ENCODE results near the gene CAMSAP2.

CAMSAP2 gene

DNA sequence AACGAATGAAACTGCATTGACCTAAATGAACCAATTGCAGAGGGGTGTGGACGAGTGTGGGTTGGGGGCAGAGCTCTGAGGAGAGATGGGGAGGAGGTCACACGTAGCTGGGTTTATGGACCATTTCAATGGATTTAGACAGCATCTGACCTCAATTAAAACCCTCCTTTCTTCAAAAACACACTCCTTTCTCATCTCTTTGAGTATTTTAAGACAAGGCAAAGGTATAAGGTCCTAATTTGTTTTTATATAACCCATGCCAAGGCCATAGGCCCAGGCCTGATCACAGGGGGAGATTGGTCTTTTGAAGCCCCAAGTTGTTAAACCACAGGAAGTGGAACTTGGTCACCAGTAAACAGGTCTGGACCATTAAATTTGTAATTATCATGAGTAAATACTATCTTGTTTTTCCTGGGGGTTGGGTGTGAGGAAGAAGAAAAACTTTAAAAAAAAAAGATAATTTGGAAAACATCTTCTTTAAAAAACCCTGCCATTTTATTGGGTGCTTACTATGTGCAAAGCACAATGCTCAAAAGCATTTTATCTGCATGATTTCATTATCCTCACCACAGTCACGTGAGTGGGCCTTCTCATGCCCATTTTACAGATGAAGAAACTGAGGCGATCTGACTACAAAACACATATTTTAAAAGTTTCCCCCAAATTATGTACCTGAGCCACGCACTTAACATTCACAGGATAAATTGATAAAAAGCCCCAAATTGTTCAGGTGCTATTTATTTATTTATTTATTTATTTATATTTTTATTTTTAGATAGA lies 147.1 kb downstream of the CAMSAP2 start:
- DNase-seq (ENCODE audit: low spot score), result no peak

DNA sequence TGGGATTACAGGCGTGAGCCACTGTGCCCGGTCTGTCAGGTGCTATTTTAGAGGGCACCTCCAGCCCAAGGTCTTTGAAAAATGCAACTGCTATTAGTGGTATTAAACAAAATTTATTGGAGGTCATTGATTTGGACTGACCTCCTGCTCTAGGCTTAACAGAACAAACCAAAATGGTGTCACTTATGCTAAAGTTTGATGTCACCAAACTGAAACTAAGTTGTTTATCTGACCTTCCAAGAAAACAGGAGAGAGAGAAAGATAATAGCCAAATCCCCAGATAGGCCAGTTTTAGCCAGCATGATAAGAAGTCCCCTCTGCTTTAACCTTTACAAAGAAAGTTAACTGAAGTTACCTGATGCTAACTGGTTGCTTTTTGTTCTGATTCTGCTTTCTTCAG lies 147.9 kb downstream of the CAMSAP2 start:
- DNase-seq (ENCODE audit: low spot score), result no peak

DNA sequence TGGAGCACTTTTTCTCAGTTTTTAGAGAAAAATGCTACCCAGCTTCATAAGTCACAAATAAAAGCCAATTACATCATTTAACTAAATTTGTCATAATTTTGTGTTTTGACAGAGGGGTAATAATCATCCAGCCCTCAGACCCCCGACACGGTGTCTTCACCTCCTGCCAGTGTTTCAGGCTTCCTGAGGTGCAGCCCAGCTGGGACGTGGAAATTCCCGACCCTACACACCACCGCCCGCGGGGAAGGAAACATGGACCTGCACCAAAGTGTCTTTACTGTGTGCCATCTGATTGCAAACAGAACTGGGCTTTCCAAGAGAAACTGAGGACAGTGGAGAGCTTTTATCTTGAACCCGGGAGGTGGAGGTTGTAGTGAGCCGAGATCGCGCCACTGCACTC lies 148.3 kb downstream of the CAMSAP2 start:
- no peak for DNase-seq (ENCODE audit: low spot score)

DNA sequence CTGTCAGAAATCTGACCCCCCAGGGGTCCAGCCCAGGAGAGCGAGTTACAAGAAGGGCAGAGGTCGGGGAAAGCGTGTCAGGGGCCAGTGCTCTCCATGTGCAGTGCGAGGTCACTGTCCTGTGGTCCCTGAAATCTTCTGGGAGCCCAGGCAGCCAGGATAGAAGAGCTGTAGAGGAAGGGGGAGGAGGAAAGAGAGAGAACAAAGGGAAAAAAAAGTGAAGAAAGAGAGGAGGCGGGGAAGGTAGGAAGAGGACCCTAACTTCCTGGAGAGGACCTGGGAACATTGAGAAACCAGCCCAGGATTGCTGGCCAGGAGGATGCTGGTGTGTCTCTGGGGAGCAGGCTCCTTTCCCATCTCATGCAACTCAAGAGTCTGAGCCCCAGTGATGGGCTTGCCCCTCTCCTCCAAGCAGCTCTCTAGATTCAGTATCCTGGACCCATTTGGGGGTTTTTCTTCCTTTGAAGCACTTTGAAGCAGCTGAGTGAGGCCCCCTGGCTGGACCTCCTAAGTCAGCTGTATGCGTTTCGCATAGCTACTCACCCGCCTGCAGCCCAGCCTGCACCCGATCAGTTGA lies 149.2 kb downstream of the CAMSAP2 start:
- no peak for DNase-seq (ENCODE audit: low spot score)

DNA sequence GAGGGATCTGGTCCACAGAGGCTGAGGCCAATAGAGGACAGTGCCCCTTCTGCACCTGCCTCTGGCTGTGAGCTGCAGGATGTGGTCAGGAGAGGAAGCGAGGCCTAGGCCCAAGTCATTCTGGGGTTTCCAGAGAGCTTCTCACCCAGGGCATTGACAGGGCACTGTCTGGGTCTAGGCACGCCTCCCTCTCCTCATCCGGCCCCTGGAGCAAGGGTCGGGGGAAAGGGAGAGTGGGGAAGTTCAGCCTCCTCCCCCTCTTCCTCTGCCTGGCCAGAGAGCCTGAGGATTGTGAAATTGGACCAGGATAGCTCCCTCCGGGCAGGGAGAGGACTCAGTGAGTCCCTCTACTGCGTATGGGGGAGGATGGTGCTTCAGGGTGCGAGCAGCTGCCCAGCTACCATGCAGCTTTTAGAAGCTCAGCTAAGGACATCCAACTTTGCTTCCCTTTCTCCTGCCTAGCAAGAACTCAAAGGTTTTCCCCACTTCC lies 149.7 kb downstream of the CAMSAP2 start:
- DNase-seq (ENCODE audit: low spot score), result no peak

DNA sequence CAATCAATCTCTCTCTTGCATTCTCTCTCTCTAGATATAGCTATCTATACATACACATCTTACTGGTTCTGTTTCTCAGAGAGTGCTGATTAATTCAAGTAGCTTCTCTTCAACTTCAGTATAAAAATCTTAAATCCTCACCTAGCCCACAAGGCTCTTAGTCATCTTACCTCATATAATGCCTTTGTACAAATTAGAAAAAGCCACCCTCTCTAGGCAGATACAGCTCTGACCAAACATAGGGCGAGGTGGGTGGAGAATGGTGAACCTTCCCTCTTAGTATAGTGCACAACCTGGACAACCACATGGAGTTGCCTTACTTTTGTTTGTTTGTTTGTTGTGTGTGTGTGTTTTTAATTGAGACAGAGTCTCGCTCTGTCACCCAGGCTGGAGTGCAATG lies 150.9 kb downstream of the CAMSAP2 start:
- DNase-seq (ENCODE audit: low spot score), result no peak

DNA sequence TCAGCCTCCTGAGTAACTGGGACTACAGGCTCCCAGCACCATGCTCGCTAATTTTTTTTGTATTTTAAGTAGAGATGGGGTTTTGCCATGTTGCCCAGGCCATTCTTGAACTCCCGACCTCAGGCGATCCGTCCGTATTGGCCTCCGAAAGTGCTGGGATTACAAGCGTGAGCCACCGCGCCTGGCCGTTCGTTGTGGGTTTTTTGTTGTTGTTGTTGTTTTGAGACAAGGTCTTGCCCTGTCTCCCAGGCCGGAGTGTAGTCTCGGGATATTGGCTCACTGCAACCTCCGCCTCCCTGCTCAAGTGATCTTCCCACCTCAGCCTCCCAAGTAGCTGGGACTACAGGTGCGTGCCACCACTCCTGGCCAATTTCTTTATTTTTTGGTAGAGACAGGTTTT lies 151.3 kb downstream of the CAMSAP2 start:
- no peak for DNase-seq (ENCODE audit: low spot score)

DNA sequence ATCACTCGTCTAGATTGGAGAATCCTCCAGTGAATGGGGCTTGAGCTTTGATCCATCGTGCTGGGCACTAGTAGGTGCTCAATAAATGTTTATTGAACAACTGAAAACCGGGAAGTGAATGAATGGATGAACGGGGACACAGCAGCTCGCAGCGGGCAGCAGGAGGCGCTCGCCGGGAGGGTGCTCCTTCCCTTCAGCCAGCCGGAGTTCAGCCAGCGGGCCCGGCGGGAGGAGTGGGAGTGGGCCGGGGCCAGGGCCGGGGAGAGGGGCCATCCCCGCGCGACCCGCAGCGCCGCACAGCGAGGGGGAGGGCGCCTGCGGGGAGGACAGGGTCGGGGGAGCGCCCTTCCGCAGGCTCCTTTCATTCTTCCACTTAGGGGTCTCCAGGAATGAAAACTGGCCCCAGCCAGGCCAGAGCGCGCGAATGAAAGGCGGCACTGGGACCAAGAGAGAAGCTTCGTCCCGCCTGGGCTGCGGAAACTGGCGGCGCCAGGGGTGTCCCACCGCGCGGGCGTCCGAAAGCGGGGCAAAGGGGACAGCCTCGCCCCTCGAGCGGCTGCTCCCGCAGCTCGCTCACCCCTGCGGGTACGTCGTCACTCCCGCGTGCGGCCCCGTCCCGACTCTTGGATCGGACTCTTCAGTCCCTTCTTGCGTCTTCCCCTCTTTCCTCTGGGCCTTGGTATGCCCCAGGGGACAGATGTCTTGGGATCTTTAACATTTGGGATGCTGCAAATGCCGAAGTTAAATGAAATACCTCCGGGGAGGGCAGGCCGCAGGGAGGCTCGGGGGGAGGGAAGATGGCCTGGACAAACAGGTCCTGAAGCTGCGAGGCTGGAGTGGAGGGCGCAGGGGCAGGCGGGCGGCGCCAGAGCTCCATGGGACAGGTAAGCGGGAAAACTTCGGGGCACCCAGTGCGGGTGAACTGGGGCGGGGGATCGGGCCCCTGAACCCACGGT lies 152.4 kb downstream of the CAMSAP2 start:
- DNase-seq (ENCODE audit: low spot score), result no peak

DNA sequence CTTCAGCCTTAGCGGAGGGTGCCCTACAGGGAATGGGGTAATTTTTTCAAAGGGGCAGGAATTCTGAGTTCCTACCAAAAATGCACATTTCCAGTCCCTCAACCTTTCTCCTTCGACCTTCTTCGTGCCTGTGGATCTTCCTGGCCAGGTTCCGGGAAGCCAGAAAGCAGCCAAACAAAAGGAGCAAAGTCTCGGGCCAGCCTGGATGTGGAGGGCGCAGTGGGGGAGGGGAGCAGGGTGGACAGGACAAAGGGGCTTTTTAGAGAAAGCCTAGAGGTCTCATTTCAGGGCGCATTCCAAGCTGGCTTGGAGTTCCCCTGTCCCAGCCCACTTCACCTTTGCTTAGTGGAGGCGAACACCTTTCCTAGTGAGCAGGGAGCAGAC lies 153.1 kb downstream of the CAMSAP2 start:
- DNase-seq (ENCODE audit: low spot score), result no peak

DNA sequence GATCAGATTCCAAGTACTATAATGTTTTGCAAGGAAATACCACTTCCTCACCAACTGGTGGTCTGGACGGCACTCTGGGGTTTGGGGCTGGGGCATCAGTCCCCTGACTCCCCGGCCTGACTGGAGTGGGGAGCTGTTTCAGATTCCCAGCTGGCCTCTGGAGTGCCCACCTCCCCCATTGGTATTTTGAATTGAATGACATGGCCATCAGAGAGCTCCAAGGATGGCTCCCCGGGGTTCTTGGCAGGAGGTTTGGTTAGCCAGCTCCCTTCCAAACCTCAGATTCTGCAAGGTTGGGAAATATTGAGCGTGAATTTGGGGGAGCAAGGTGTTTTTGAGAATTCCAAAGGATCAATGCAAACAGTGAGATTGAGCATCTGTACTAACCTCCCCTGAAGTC lies 153.9 kb downstream of the CAMSAP2 start:
- no peak for DNase-seq (ENCODE audit: low spot score)

DNA sequence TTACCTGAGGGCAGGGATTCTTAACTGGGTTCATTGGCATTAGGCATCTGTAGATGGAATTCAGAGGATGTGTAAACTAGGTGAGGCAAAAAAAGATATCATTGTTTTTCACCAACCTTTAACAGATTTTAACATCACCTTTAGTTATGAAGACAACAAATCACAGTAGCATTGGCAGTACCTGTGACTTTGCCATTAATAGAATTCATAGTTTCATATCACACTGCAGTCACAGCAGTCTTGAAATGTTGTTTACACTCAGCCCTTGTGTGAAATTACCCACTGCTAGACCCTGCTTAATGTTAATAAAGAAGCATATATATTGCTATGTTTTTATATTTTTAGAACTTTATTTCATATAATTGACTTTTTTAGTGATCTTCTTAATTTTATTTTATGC lies 154.3 kb downstream of the CAMSAP2 start:
- no peak for DNase-seq (ENCODE audit: low spot score)

DNA sequence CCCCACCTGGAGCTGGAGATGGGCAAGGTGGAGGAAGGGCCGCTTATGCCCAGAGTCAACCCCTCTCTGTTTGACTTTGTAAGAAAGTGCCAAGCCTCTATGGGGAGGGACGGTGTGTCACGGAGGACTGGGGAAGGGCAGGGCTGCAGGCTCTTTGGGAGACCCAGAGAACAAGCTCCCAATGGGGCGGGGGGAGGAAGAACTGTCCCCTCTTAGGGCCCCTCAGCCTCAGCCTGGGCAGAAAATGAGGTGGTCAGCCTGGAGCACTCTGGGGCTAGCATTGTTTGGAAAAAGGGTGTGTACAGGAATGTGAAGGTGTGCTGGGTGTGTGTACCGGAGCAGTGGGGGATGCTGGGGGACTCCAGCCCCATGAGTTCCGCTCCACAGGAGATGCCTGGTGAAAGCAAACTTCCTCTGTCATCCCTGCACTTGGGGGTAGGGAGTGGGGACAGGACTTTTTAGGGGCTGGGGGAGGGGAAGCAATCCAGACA lies 154.8 kb downstream of the CAMSAP2 start:
- DNase-seq (ENCODE audit: low spot score), result no peak

DNA sequence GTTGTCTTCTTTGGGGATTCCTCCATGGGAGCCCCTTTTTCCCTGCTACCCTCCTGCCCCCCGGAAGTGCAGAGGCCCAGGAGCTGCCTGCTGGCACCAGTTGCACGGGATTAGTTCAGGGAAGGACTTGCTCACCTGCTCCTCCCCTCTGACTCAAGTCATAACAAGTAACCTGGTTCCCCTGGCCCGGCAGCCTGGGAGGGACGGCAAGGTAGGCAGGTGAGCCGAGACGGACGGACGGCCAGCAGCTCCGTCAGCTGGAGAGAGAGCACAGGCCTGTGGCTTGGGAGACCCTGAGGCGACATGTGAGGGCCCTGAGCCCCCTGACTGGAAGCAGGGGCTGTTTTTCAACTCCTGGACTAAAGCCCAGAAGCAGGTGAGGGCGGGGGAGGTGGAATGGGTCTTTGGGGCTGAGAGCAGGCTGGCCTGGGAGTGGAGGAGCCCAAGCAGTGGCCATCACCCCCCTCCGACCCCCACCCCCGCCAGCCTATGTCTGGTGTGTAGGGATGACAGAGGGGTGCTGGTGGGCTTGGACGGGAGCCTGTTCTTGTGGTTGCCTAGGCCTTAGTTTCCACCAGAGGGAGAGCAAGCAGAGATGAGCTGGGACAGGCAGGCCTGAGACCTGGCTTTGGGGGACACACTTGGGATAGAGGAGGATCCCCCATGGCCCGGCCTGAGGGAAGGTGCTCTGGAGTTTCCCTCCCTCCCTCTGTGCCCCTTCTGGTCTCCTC lies 156.2 kb downstream of the CAMSAP2 start, which contains the start of gene INAVA:
Gene INAVA, plus strand, starts transcription at position 189 of the 731 bp plus-strand sequence. CDS start 3,501 bp downstream, outside the sequence.
- no peak for DNase-seq (ENCODE audit: low spot score)

DNA sequence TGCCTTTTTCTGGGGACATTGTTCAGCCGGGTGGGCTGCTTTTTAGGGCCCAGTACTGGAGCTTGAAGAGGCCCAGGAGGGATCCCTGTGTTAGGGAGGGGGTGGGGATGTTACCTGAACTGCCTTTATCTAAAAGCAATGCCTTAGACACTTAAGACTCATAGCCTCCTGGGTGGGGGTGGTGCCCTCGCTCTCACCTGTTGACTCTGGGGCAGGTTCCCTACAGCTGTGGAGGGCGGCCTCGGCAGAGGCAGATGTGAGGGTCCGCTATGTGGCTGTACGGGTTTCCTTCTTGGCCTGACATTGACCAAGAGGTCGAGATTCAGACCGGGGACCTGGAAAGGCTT lies 156.7 kb downstream of the CAMSAP2 start:
- no peak for DNase-seq (ENCODE audit: low spot score)

DNA sequence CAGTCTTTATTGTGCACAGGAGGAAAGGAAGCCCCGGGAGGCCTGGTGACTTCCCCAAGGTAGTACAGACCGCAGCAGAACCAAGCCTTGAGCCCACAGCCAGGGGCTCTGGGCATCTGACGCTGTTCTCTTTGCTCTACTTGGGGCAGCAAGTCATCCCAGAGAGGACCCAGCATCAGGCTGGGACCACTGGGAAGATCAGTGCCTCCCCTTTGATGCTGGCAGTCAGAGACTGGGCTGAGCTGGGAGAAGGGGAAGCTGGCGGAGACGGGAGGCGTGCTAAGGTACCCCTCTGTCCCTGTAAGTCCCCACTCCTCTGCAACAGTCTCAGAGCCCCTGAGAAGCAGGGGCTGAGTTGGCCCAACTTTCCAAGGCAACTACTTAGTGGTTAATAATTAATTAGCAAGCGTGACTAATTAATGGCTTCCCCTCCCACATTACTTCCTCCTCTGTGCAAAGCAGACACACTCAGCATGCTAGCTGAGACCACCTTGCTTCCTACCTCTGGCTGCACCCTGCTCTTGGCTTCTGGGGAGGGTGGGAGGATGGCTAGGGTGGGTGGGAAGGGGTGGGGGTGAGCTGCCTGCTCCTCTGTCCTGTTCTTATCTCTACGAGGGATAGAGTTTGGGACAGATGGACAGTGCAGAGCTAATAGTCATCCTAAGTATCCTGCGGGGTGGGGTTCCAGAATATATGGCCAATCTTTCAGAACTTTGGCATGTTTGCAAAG lies 157.3 kb downstream of the CAMSAP2 start:
- DNase-seq (ENCODE audit: low spot score), result no peak

DNA sequence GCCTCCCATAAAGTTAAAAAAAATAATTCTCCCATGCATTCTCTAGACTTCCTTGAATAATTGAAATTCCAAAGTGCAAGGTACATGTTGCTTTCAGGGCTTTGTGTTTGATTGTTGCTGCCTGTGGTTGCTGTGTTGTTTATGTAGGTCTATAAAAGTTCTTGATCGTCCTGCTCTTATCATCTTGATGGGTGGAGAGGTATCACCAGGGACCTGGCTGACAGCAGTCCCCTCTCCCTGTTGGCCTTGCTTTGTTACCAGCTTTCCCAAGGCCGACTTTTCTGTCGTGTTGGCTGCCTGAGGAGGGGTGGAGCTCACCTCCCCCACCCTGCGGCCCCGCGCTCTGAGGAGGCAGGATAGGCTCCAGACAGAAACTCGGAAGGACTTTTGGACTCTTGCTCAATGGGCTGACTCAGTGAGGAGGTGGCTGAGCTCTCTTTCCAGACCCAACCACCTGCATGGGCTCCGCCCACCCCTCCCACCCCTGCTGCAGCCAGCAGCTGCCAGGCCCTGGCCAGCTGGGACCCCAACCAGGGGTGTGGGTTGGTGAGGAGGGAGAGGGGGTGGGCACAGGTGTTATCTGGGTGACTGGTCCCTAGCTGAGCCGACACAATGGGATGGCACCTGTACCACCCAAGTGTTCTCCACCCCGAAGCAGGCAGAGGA lies 158.0 kb downstream of the CAMSAP2 start:
- DNase-seq (ENCODE audit: low spot score), result no peak

DNA sequence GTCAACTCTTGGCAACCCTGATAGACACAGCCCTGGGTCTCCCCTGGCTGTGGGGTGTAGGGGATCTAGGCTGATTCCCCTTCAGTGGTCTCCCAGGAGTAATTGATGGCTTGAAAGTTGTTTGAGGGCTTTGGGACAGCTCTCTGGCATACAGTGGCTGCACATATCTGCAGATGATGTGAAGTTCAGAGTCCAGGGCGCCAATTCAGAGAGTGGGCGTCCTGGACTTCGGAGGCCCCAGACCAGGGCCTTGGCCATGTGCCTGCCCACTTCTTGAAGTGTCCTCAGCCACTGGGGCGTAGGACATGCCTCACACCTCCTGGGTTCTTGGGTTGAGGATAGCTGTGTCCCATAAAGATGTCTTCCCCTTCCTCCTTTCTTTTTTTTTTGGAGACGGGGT lies 158.6 kb downstream of the CAMSAP2 start:
- DNase-seq (ENCODE audit: low spot score), result no peak

DNA sequence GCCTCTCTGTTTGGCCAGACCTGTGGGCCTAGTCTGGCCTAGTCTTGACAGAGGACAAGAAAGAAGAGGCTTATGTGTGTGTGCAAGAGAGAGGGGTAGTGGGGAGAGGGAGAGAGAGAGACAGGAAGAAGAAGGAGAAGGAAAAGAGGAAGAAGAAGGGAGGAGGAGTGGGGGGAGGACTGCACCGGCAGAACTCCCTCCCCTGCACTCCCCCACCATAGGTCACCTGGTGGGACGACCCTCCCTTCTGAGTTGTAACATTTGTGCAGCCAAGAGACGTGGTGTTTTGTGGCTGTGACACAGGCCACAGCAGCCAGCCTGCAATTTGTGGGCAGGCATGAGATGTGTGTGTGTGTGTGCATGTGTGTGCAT lies 160.3 kb downstream of the CAMSAP2 start:
- no peak for DNase-seq (ENCODE audit: low spot score)

DNA sequence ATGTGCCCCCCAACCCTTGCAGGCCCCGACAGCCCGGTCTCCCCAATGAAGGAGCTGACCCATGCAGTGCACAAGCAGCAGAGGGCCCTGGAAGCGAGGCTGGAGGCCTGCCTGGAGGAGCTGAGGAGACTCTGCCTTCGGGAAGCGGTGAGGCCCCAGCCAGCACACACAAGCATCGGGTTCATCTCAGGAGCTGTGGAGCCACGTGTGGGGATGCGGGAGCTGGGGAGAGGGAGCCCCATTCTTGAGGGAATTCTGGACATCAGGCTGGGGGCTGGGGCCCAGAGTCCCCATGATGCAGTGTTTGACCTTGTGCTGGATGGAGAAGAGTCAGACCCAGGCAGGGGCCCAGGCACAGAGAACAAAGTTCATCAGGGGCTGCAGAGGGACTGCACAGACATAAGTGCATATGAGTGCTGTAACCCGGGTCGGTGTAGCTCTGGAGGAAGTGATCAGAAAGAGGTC lies 160.8 kb downstream of the CAMSAP2 start:
- DNase-seq (ENCODE audit: low spot score), result no peak
